Type B pancreatic cell (in vitro differentiated cells): ENCODE results near the gene XIRP1. TPM values are rescaled to one million over a fixed set of nuclear protein-coding genes. Genes with fewer than 3 reads are reported as not detected.

ENCODE experiments used
- DNase-seq: peaks from one replicate; pipeline ENCODE4 v3.0.0; 2021; ENCODE audit warnings: mixed read lengths; ENCODE audit not compliant: unreplicated experiment; ENCODE audit errors: extremely low spot score
- H3K27ac Mint-ChIP-seq: 2 replicates; pipeline ENCODE4 v1.8.0; 2021; ENCODE audit warnings: mild to moderate bottlenecking, mixed read lengths
- H3K27me3 Mint-ChIP-seq: 2 replicates; pipeline ENCODE4 v1.8.0; 2021; ENCODE audit warnings: mixed read lengths
- H3K36me3 Mint-ChIP-seq: 2 replicates; pipeline ENCODE4 v1.8.0; 2021; ENCODE audit warnings: mixed read lengths
- H3K4me1 Mint-ChIP-seq: one replicate; pipeline ENCODE4 v1.8.0; 2021; ENCODE audit warnings: mixed read lengths; ENCODE audit not compliant: unreplicated experiment
- H3K4me3 Mint-ChIP-seq: 2 replicates; pipeline ENCODE4 v1.8.0; 2021; ENCODE audit warnings: mild to moderate bottlenecking, mixed read lengths
- H3K9me3 Mint-ChIP-seq: 2 replicates; pipeline ENCODE4 v1.8.0; 2021; ENCODE audit warnings: mixed read lengths
- CTCF ChIP-seq: fragments of 200-600 bp; sonication (generic); conservative IDR thresholded peaks from 2 replicates; pipeline ENCODE4 v1.5.0; 2021; ENCODE audit warnings: antibody characterized with exemption, mild to moderate bottlenecking
- total RNA-seq: library from RNA; stranded (reverse); gene quantifications from 2 replicates; pipeline ENCODE4 v1.2.1, GENCODE V29; 2021; ENCODE audit warnings: low replicate concordance

The XIRP1 gene
- total RNA-seq, 1 donor from 2014 or later: 0.12 TPM

GRCh38 chr3:39208463-39209055 is 16.2 kb upstream of the XIRP1 start:
- Mint-ChIP-seq H3K27me3 (peaks cover 10% of the 10 kb centered on the region), H3K4me3 (no peak overlapping the region), H3K27ac (no peak overlapping the region), H3K4me1 (peaks cover 9% of the 10 kb centered on the region), H3K36me3 (no peaks in the 10 kb centered on the region), H3K9me3 (peaks cover 4% of the 10 kb centered on the region)
- peak; percentile 67 for TF ChIP-seq CTCF
- no peak for DNase-seq

GRCh38 chr3:39207361-39208186 is 15.2 kb upstream of the XIRP1 start:
- TF ChIP-seq CTCF: no peak
- H3K4me3 Mint-ChIP-seq: no peak overlapping the region
- H3K4me1 Mint-ChIP-seq: peaks cover 9% of the 10 kb centered on the region
- H3K9me3 Mint-ChIP-seq: peaks cover 4% of the 10 kb centered on the region
- H3K27me3 Mint-ChIP-seq: peaks cover 18% of the 10 kb centered on the region
- H3K36me3 Mint-ChIP-seq: no peaks in the 10 kb centered on the region
- no peak overlapping the region for H3K27ac Mint-ChIP-seq
- no peak for DNase-seq

- Mint-ChIP-seq H3K9me3 (peaks cover 4% of the 10 kb centered on the region), H3K4me1 (peaks cover 9% of the 10 kb centered on the region), H3K36me3 (no peaks in the 10 kb centered on the region), H3K4me3 (no peak overlapping the region), H3K27ac (no peak overlapping the region), H3K27me3 (peaks cover 22% of the 10 kb centered on the region)
- DNase-seq: no peak
- TF ChIP-seq CTCF: no peak
Measured at GRCh38 chr3:39205919-39206516, 13.6 kb upstream of the XIRP1 start.

- H3K27me3 Mint-ChIP-seq: peaks cover 22% of the 10 kb centered on the region
- no peak for TF ChIP-seq CTCF
- H3K36me3 Mint-ChIP-seq: no peaks in the 10 kb centered on the region
- DNase-seq: no peak
- no peak overlapping the region for H3K27ac Mint-ChIP-seq
- H3K4me3 Mint-ChIP-seq: no peak overlapping the region
- H3K4me1 Mint-ChIP-seq: peaks cover 9% of the 10 kb centered on the region
- peaks cover 4% of the 10 kb centered on the region for H3K9me3 Mint-ChIP-seq
Measured at GRCh38 chr3:39205131-39205530, 12.7 kb upstream of the XIRP1 start.

GRCh38 chr3:39203860-39204259 is 11.5 kb upstream of the XIRP1 start:
- Mint-ChIP-seq H3K4me3 (no peak overlapping the region), H3K4me1 (peaks cover 9% of the 10 kb centered on the region), H3K9me3 (peaks cover 4% of the 10 kb centered on the region), H3K36me3 (no peaks in the 10 kb centered on the region), H3K27me3 (peaks cover 22% of the 10 kb centered on the region), H3K27ac (no peak overlapping the region)
- no peak for DNase-seq
- no peak for TF ChIP-seq CTCF
